Measurements from ENCODE around the gene TNS2. TPM values are rescaled to one million over a fixed set of nuclear protein-coding genes. Genes with fewer than 3 reads are reported as not detected.

Gene TNS2
- total and polyA plus RNA-seq, 2 experiments from 2014 or later = 1.8 to 6.9 TPM

GRCh38 chr12:53061404-53062010, 11.6 kb downstream of the TNS2 start:
- Mint-ChIP-seq H3K27ac (no peak overlapping the region), H3K4me3 (no peak overlapping the region), H3K27me3 (ENCODE audit: insufficient read depth, low read depth, poor library complexity) (peaks cover 7% of the 10 kb centered on the region), H3K36me3 (ENCODE audit: low read depth) (peaks cover 3% of the 10 kb centered on the region; the same call in 1 of the 3 replicates), H3K4me1 (peaks cover 6% of the 10 kb centered on the region), H3K9me3 (no peaks in the 10 kb centered on the region; the same call in 2 of the 3 replicates)
- Histone ChIP-seq H3K36me3 (ENCODE audit: insufficient read depth) (no peaks in the 10 kb centered on the region; the same call in 1 of the 2 replicates), H4K20me1 (replicated peaks; ENCODE audit: insufficient read depth) (no peaks in the 10 kb centered on the region), H3K79me2 (replicated peaks; ENCODE audit: insufficient read depth) (no peaks in the 10 kb centered on the region), H3K27ac (ENCODE audit: low read depth) (no peak overlapping the region), H3K4me2 (no peak overlapping the region; the same call in 1 of the 2 replicates), H3K4me3 (no peak overlapping the region), H2AFZ (no peak overlapping the region), H3K4me1 (ENCODE audit: insufficient read depth) (no peaks in the 10 kb centered on the region), H3F3A (replicated peaks; ENCODE audit: low read depth) (no peaks in the 10 kb centered on the region), H3K27me3 (ENCODE audit: insufficient read depth) (peaks cover 17% of the 10 kb centered on the region; the same call in 1 of the 2 replicates), H3K9me2 (ENCODE audit: insufficient read depth) (no peaks in the 10 kb centered on the region)
- ATAC-seq = peak; percentile 76
- TF ChIP-seq CTCF (conservative IDR thresholded peaks at IDR 0.05; ENCODE audit: low read depth in 2 of 2) (peak; percentile 60 to 82), NANOG (IDR thresholded peaks at IDR 0.05; ENCODE audit: borderline replicate concordance) (no peak)
- DNase-seq (ENCODE audit: low spot score) = peak; percentile 67

- Histone ChIP-seq H3K4me2 (no peak overlapping the region; the same call in 1 of the 2 replicates), H3K4me1 (ENCODE audit: insufficient read depth) (no peaks in the 10 kb centered on the region), H3F3A (replicated peaks; ENCODE audit: low read depth) (no peaks in the 10 kb centered on the region), H3K4me3 (no peak overlapping the region), H4K20me1 (replicated peaks; ENCODE audit: insufficient read depth) (no peaks in the 10 kb centered on the region), H3K27me3 (ENCODE audit: insufficient read depth) (peaks cover 11% of the 10 kb centered on the region; the same call in 1 of the 2 replicates), H3K27ac (ENCODE audit: low read depth) (no peak overlapping the region), H3K36me3 (ENCODE audit: insufficient read depth) (no peaks in the 10 kb centered on the region; the same call in 1 of the 2 replicates), H2AFZ (no peak overlapping the region), H3K9me2 (ENCODE audit: insufficient read depth) (no peaks in the 10 kb centered on the region), H3K79me2 (replicated peaks; ENCODE audit: insufficient read depth) (no peaks in the 10 kb centered on the region)
- Mint-ChIP-seq H3K36me3 (ENCODE audit: low read depth) (peaks cover 3% of the 10 kb centered on the region; the same call in 1 of the 3 replicates), H3K4me3 (no peak overlapping the region), H3K27me3 (ENCODE audit: insufficient read depth, low read depth, poor library complexity) (peaks cover 13% of the 10 kb centered on the region), H3K27ac (no peak overlapping the region), H3K4me1 (peaks cover 10% of the 10 kb centered on the region), H3K9me3 (no peaks in the 10 kb centered on the region; the same call in 2 of the 3 replicates)
- ATAC-seq = no peak
- DNase-seq (ENCODE audit: low spot score) = no peak
- TF ChIP-seq, protein P1, sequence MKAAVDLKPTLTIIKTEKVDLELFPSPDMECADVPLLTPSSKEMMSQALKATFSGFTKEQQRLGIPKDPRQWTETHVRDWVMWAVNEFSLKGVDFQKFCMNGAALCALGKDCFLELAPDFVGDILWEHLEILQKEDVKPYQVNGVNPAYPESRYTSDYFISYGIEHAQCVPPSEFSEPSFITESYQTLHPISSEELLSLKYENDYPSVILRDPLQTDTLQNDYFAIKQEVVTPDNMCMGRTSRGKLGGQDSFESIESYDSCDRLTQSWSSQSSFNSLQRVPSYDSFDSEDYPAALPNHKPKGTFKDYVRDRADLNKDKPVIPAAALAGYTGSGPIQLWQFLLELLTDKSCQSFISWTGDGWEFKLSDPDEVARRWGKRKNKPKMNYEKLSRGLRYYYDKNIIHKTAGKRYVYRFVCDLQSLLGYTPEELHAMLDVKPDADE (IDR thresholded peaks at IDR 0.05) = no peak
- no peak for TF ChIP-seq CREB1 (CRISPR knock-in tag; IDR thresholded peaks at IDR 0.05; ENCODE audit: low read depth)
- no peak for TF ChIP-seq NANOG (IDR thresholded peaks at IDR 0.05; ENCODE audit: borderline replicate concordance)
- TF ChIP-seq EZH2 (IDR thresholded peaks at IDR 0.05; ENCODE audit: low read depth, unreplicated experiment) = no peak
- no peak for TF ChIP-seq CTCF (conservative IDR thresholded peaks at IDR 0.05; ENCODE audit: low read depth in 2 of 2)
- TF ChIP-seq ZNF114 (CRISPR knock-in tag; IDR thresholded peaks at IDR 0.05) = no peak
Observed at GRCh38 chr12:53062011-53062961, 12.4 kb downstream of the TNS2 start.

All from GM23338 (cell line).